ENCODE results near the gene ARHGDIB. TPM values are rescaled to one million over a fixed set of nuclear protein-coding genes. Genes with fewer than 3 reads are reported as not detected.

The ARHGDIB gene
- total RNA-seq, 2 donors from 2014 or later, result 402 to 450 TPM

Other genes starting within 250 kb of the ARHGDIB start
- gene WBP11, start 158.1 kb downstream of the ARHGDIB start, total RNA-seq, result 100 to 1,000 TPM; 104 to 111 TPM
- 1 to 10 TPM; 2.4 to 5.1 TPM for gene C12orf60, start 157.9 kb downstream of the ARHGDIB start, total RNA-seq
- gene SMCO3, start 147.4 kb downstream of the ARHGDIB start, total RNA-seq, result not detected
- not detected for gene ART4, start 118.1 kb downstream of the ARHGDIB start, total RNA-seq
- gene MGP, start 75.7 kb downstream of the ARHGDIB start, total RNA-seq, result under 1 TPM in 1 of 2 donors, not detected in 1; 0.67 TPM
- 1 to 10 TPM; 3.8 to 4.0 TPM for gene ERP27, start 23.1 kb downstream of the ARHGDIB start, total RNA-seq
- gene PDE6H, start 11.4 kb upstream of the ARHGDIB start, total RNA-seq, result not detected

Data from activated T-cell treated with anti-CD3 and anti-CD28 coated beads, Interleukin-2, amount 50 U/mL, for 72 hours (primary cell).